Measurements from ENCODE around the gene MAML3.

MAML3 gene

GRCh38 chr4:139838811-139839210 is 315.2 kb downstream of the MAML3 start:
- Histone ChIP-seq H3K4me1 (ENCODE audit: control insufficient read depth in 1 of 2, insufficient read depth in 2 of 2, low read length in 2 of 2) (peaks cover 12 to 14% of the 10 kb centered on the region in 2 donors), H3K9me3 (ENCODE audit: control insufficient read depth in 1 of 2, low read length in 2 of 2) (no peaks in the 10 kb centered on the region), H3K27ac (ENCODE audit: low read length) (no peak overlapping the region), H3K4me3 (ENCODE audit: low read depth in 1 of 2, low read length in 2 of 2) (no peak overlapping the region), H3K36me3 (ENCODE audit: control insufficient read depth in 1 of 2, insufficient read depth in 2 of 2, low read length in 2 of 2) (no peaks in the 10 kb centered on the region), H3K27me3 (ENCODE audit: low read depth, low read length) (no peaks in the 10 kb centered on the region)

- peaks cover 0 to 13% of the 10 kb centered on the region in 2 donors for H3K4me1 ChIP-seq (ENCODE audit: control insufficient read depth in 1 of 2, insufficient read depth in 2 of 2, low read length in 2 of 2)
- H3K9me3 ChIP-seq (ENCODE audit: control insufficient read depth in 1 of 2, low read length in 2 of 2): no peaks in the 10 kb centered on the region
- no peaks in the 10 kb centered on the region for H3K27me3 ChIP-seq (ENCODE audit: low read depth, low read length)
- no peaks in the 10 kb centered on the region for H3K36me3 ChIP-seq (ENCODE audit: control insufficient read depth in 1 of 2, insufficient read depth in 2 of 2, low read length in 2 of 2)
- no peak overlapping the region for H3K4me3 ChIP-seq (ENCODE audit: low read depth in 1 of 2, low read length in 2 of 2)
- no peak overlapping the region for H3K27ac ChIP-seq (ENCODE audit: low read length)
Measured at GRCh38 chr4:139834981-139835391, 319.0 kb downstream of the MAML3 start.

GRCh38 chr4:139834226-139834662 is 319.7 kb downstream of the MAML3 start:
- Histone ChIP-seq H3K4me1 (ENCODE audit: control insufficient read depth in 1 of 2, insufficient read depth in 2 of 2, low read length in 2 of 2) (peaks cover 0 to 5% of the 10 kb centered on the region in 2 donors), H3K9me3 (ENCODE audit: control insufficient read depth in 1 of 2, low read length in 2 of 2) (no peaks in the 10 kb centered on the region), H3K27me3 (ENCODE audit: low read depth, low read length) (no peaks in the 10 kb centered on the region), H3K36me3 (ENCODE audit: control insufficient read depth in 1 of 2, insufficient read depth in 2 of 2, low read length in 2 of 2) (no peaks in the 10 kb centered on the region), H3K27ac (ENCODE audit: low read length) (no peak overlapping the region), H3K4me3 (ENCODE audit: low read depth in 1 of 2, low read length in 2 of 2) (no peak overlapping the region)

GRCh38 chr4:139833151-139833910 is 320.7 kb downstream of the MAML3 start:
- Histone ChIP-seq H3K4me3 (ENCODE audit: low read depth in 1 of 2, low read length in 2 of 2) (no peak overlapping the region), H3K27me3 (ENCODE audit: low read depth, low read length) (no peaks in the 10 kb centered on the region), H3K36me3 (ENCODE audit: control insufficient read depth in 1 of 2, insufficient read depth in 2 of 2, low read length in 2 of 2) (no peaks in the 10 kb centered on the region), H3K9me3 (ENCODE audit: control insufficient read depth in 1 of 2, low read length in 2 of 2) (no peaks in the 10 kb centered on the region), H3K4me1 (ENCODE audit: control insufficient read depth in 1 of 2, insufficient read depth in 2 of 2, low read length in 2 of 2) (no peaks in the 10 kb centered on the region), H3K27ac (ENCODE audit: low read length) (no peak overlapping the region)

- Histone ChIP-seq H3K4me1 (ENCODE audit: control insufficient read depth in 1 of 2, insufficient read depth in 2 of 2, low read length in 2 of 2) (no peaks in the 10 kb centered on the region), H3K27ac (ENCODE audit: low read length) (no peak overlapping the region), H3K9me3 (ENCODE audit: control insufficient read depth in 1 of 2, low read length in 2 of 2) (no peaks in the 10 kb centered on the region), H3K36me3 (ENCODE audit: control insufficient read depth in 1 of 2, insufficient read depth in 2 of 2, low read length in 2 of 2) (no peaks in the 10 kb centered on the region), H3K27me3 (ENCODE audit: low read depth, low read length) (no peaks in the 10 kb centered on the region), H3K4me3 (ENCODE audit: low read depth in 1 of 2, low read length in 2 of 2) (no peak overlapping the region)
Measured at GRCh38 chr4:139828966-139829664, 324.9 kb downstream of the MAML3 start.

GRCh38 chr4:139826426-139826825 is 327.6 kb downstream of the MAML3 start:
- no peak overlapping the region for H3K4me3 ChIP-seq (ENCODE audit: low read depth in 1 of 2, low read length in 2 of 2)
- H3K36me3 ChIP-seq (ENCODE audit: control insufficient read depth in 1 of 2, insufficient read depth in 2 of 2, low read length in 2 of 2): no peaks in the 10 kb centered on the region
- H3K4me1 ChIP-seq (ENCODE audit: control insufficient read depth in 1 of 2, insufficient read depth in 2 of 2, low read length in 2 of 2): no peaks in the 10 kb centered on the region
- no peaks in the 10 kb centered on the region for H3K27me3 ChIP-seq (ENCODE audit: low read depth, low read length)
- no peak overlapping the region for H3K27ac ChIP-seq (ENCODE audit: low read length)
- H3K9me3 ChIP-seq (ENCODE audit: control insufficient read depth in 1 of 2, low read length in 2 of 2): no peaks in the 10 kb centered on the region

- Histone ChIP-seq H3K27ac (ENCODE audit: low read length) (no peak overlapping the region), H3K4me3 (ENCODE audit: low read depth in 1 of 2, low read length in 2 of 2) (no peak overlapping the region), H3K4me1 (ENCODE audit: control insufficient read depth in 1 of 2, insufficient read depth in 2 of 2, low read length in 2 of 2) (no peaks in the 10 kb centered on the region), H3K9me3 (ENCODE audit: control insufficient read depth in 1 of 2, low read length in 2 of 2) (no peaks in the 10 kb centered on the region), H3K36me3 (ENCODE audit: control insufficient read depth in 1 of 2, insufficient read depth in 2 of 2, low read length in 2 of 2) (no peaks in the 10 kb centered on the region), H3K27me3 (ENCODE audit: low read depth, low read length) (no peaks in the 10 kb centered on the region)
Measured at GRCh38 chr4:139825523-139826014, 328.4 kb downstream of the MAML3 start.

GRCh38 chr4:139824882-139825522 is 329.0 kb downstream of the MAML3 start:
- Histone ChIP-seq H3K36me3 (ENCODE audit: control insufficient read depth in 1 of 2, insufficient read depth in 2 of 2, low read length in 2 of 2) (no peaks in the 10 kb centered on the region), H3K27ac (ENCODE audit: low read length) (no peak overlapping the region), H3K4me1 (ENCODE audit: control insufficient read depth in 1 of 2, insufficient read depth in 2 of 2, low read length in 2 of 2) (no peaks in the 10 kb centered on the region), H3K4me3 (ENCODE audit: low read depth in 1 of 2, low read length in 2 of 2) (no peak overlapping the region), H3K27me3 (ENCODE audit: low read depth, low read length) (no peaks in the 10 kb centered on the region), H3K9me3 (ENCODE audit: control insufficient read depth in 1 of 2, low read length in 2 of 2) (no peaks in the 10 kb centered on the region)

- Histone ChIP-seq H3K9me3 (ENCODE audit: control insufficient read depth in 1 of 2, low read length in 2 of 2) (no peaks in the 10 kb centered on the region), H3K4me1 (ENCODE audit: control insufficient read depth in 1 of 2, insufficient read depth in 2 of 2, low read length in 2 of 2) (peaks cover 0 to 2% of the 10 kb centered on the region in 2 donors), H3K4me3 (ENCODE audit: low read depth in 1 of 2, low read length in 2 of 2) (no peak overlapping the region), H3K27ac (ENCODE audit: low read length) (no peak overlapping the region), H3K36me3 (ENCODE audit: control insufficient read depth in 1 of 2, insufficient read depth in 2 of 2, low read length in 2 of 2) (no peaks in the 10 kb centered on the region), H3K27me3 (ENCODE audit: low read depth, low read length) (no peaks in the 10 kb centered on the region)
Measured at GRCh38 chr4:139823746-139824145, 330.2 kb downstream of the MAML3 start.

- no peak overlapping the region for H3K4me3 ChIP-seq (ENCODE audit: low read depth in 1 of 2, low read length in 2 of 2)
- H3K4me1 ChIP-seq (ENCODE audit: control insufficient read depth in 1 of 2, insufficient read depth in 2 of 2, low read length in 2 of 2): peaks cover 0 to 3% of the 10 kb centered on the region in 2 donors
- H3K9me3 ChIP-seq (ENCODE audit: control insufficient read depth in 1 of 2, low read length in 2 of 2): no peaks in the 10 kb centered on the region
- H3K27me3 ChIP-seq (ENCODE audit: low read depth, low read length): no peaks in the 10 kb centered on the region
- H3K27ac ChIP-seq (ENCODE audit: low read length): no peak overlapping the region
- no peaks in the 10 kb centered on the region for H3K36me3 ChIP-seq (ENCODE audit: control insufficient read depth in 1 of 2, insufficient read depth in 2 of 2, low read length in 2 of 2)
Measured at GRCh38 chr4:139823345-139823744, 330.6 kb downstream of the MAML3 start.

GRCh38 chr4:139822391-139822790 is 331.6 kb downstream of the MAML3 start:
- Histone ChIP-seq H3K9me3 (ENCODE audit: control insufficient read depth in 1 of 2, low read length in 2 of 2) (no peaks in the 10 kb centered on the region), H3K36me3 (ENCODE audit: control insufficient read depth in 1 of 2, insufficient read depth in 2 of 2, low read length in 2 of 2) (no peaks in the 10 kb centered on the region), H3K4me3 (ENCODE audit: low read depth in 1 of 2, low read length in 2 of 2) (no peak overlapping the region), H3K27me3 (ENCODE audit: low read depth, low read length) (no peaks in the 10 kb centered on the region), H3K27ac (ENCODE audit: low read length) (no peak overlapping the region), H3K4me1 (ENCODE audit: control insufficient read depth in 1 of 2, insufficient read depth in 2 of 2, low read length in 2 of 2) (peaks cover 0 to 3% of the 10 kb centered on the region in 2 donors)
